GM13976 (cell line): Measurements from ENCODE around the gene MAPKBP1.
"Not testable (repeated sequence)": the region's sequence is repeated elsewhere in the genome, so short reads cannot be mapped to it uniquely, and the experiment has no call there.

Source experiments
- DNase-seq: peaks from one replicate; pipeline ENCODE4 v3.0.0; 2012; ENCODE audit warnings: low spot score
- CTCF ChIP-seq: IDR thresholded peaks from 2 replicates; pipeline ENCODE4 v1.5.1; 2012; ENCODE audit warnings: borderline replicate concordance, mild to moderate bottlenecking; ENCODE audit not compliant: insufficient read depth; ENCODE audit errors: extremely low read depth, missing control alignments, control extremely low read depth
- in situ Hi-C: fragments of 300-500 bp; cut with MboI; formaldehyde crosslinking; loops from one replicate; pipeline ENCODE4 v1.12.0; 2022; ENCODE audit warnings: low sequenced_read_pairs, mixed read lengths, inconsistent platforms; ENCODE audit not compliant: unreplicated experiment

Gene MAPKBP1

GRCh38 chr15:41827880-41828806 is 53.9 kb downstream of the MAPKBP1 start, which contains the start of gene JMJD7:
JMJD7 (plus strand) TSS chr15:41828092; CDS start chr15:41828125, 33 bp downstream.
- in situ Hi-C loops: no loop called here
- peak; percentile 100 for DNase-seq
- no peak for TF ChIP-seq CTCF

GRCh38 chr15:41828807-41829141 is 54.5 kb downstream of the MAPKBP1 start:
- in situ Hi-C loops: no loop called here
- no peak for DNase-seq

GRCh38 chr15:41829959-41830646 is 55.8 kb downstream of the MAPKBP1 start:
- no peak for DNase-seq
- in situ Hi-C loops: no loop called here
- TF ChIP-seq CTCF: no peak

More at GRCh38 chr15:41828807-41829141, 54.5 kb downstream of the MAPKBP1 start:
- no peak for TF ChIP-seq CTCF

- DNase-seq, in situ Hi-C loops: not testable (repeated sequence)
Observed at GRCh38 chr15:41831291-41831690, 57.0 kb downstream of the MAPKBP1 start.

- no peak for TF ChIP-seq CTCF
- in situ Hi-C loops: no loop called here
- DNase-seq: no peak
Observed at GRCh38 chr15:41832208-41832607, 57.9 kb downstream of the MAPKBP1 start.

GRCh38 chr15:41832875-41833274 is 58.6 kb downstream of the MAPKBP1 start:
- no peak for DNase-seq
- in situ Hi-C loops: no loop called here
- no peak for TF ChIP-seq CTCF

- no peak for DNase-seq
- TF ChIP-seq CTCF: no peak
- in situ Hi-C loops: no loop called here
Observed at GRCh38 chr15:41834096-41834495, 59.8 kb downstream of the MAPKBP1 start.
